GM21526 (cell line): ENCODE results near the gene RAD21L1.
"Not testable (repeated sequence)": the region's sequence is repeated elsewhere in the genome, so short reads cannot be mapped to it uniquely, and the experiment has no call there.

ENCODE experiments used
- ATAC-seq: cut with Tn5 transposase; IDR thresholded peaks from one replicate; pipeline ENCODE4 v1.9.1; 2021; ENCODE audit warnings: moderate library complexity; ENCODE audit not compliant: unreplicated experiment, low FRiP score

Gene RAD21L1

DNA sequence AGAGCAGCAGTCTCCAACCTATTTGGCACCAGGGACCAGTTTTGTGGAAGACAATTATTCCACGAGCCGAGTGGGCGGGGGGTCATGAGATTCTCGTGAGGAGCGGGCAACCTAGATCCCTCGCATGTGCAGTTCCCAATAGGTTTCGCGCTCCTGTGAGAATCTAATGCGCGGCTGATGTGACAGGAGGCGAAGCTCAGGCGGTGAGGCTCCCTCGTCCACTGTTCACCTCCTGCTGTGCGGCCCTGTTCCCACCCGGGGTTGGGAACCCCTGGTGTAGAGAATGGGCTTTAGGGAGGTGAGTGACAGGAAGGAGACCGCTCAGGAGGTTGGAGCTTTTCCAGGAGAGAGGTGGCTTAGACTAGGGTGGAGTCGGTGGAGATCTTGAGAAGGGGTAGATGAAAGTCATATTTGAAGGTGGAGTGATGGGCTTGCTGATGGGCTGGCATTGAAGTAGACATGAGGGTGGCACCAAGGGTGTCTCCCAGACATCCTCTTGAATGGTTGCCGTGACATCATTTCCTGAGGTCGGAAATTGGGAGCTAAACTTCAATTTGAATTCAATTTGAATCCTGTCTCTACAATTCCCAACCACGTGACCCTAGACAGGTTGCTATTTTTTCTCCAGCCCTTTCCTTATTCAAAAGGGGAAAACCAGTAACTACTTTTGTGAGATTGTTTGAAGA is 1.5 kb upstream of the RAD21L1 start:
- ATAC-seq: no peak

- no peak for ATAC-seq
These were observed 521 bp upstream of the RAD21L1 start for GRCh38 chr20:1225263-1225782.

DNA sequence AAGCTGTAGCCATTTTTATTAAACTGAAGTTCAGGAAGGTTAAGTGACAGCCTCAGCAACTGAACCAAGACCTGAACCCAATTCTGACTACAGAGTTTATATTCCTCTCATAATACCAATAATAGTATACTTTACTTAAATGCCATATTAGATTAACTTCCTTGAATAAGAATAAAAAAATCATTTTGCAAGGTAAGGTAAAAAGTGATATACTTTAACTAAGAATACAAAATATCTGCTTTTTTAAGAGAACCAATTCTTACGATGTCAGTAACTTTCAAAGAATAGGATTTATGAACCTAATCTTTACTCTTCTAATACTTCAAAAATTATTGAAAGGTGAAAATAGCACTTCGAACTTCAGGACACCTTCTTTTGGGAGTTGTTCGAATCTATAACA is 3.7 kb downstream of the RAD21L1 start:
- no peak for ATAC-seq

DNA sequence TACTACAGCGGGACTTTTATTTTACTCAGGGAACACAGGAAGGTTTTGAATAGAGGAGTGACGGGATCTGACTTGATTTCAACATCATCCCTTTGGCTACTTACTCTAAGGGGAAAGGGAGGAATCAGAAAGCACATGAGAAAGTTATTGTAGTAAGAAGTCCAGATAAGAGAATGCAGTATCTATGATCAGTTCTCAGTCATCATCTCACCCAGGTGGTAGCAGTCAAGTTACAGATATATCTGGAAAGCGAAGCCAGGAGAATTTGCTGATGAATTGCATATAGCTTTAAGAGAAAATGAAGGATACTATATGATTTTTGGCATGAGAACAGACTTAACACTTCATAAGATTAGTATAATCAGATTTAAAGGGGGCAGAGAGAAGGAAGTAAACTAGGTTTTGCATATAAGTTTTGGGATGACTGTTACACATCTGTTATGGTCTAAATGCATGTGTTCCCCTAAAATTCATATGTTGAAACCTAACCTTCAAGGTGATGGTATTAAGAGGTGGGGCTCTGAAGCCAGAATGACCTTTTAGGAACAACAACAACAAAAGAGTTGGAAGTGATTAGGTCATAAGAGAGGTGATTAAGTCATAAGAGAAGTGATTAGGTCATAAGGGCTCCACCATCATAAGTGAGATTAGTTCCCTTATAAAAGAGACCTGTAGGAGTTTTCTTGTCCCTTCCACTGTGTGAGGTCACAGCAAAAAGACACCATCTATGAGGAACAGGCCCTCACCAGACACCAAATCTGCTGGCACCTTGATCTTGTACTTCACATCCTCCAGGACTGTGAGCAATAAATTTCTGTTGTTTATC is 6.7 kb downstream of the RAD21L1 start:
- no peak for ATAC-seq

DNA sequence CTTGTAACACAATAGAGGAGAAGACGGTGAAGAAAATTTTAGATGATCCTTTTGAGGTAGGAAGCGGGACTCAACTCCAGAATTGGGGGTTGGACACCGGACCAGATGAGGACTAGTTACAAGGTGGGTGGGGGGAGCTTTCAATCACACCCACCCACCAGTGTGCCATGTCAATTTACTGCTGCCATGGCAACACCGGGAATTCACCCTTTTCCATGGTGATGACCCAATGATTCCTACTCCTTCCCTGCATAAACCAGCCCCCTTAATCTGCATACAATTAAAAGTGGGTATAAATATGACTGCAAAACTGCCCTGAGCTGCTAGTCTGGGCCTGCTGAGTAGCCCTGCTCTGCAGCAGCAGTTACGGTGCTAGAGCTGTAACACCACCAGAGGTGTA is 14.7 kb downstream of the RAD21L1 start:
- ATAC-seq: no peak

DNA sequence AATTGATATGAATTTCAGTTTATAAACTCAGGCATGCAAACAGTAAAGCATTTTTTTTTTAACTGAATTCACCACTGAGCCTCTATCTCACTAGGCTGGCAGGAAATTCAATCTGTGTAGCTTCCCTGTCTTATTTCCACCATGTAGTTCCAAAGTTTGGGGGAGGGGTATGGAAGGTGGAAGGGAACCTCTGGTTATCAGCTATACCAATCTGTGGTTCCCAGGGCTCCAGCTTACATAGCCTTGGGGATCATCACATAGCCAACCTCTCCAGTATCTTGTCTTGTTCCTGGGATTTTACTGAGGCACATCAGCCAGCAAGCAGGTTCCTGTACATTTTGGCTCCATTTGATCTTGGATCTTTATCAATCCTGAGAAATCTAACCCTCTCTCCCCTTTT is 15.6 kb downstream of the RAD21L1 start:
- no peak for ATAC-seq

GRCh38 chr20:1242099-1242498 is 16.3 kb downstream of the RAD21L1 start:
- no peak for ATAC-seq

DNA sequence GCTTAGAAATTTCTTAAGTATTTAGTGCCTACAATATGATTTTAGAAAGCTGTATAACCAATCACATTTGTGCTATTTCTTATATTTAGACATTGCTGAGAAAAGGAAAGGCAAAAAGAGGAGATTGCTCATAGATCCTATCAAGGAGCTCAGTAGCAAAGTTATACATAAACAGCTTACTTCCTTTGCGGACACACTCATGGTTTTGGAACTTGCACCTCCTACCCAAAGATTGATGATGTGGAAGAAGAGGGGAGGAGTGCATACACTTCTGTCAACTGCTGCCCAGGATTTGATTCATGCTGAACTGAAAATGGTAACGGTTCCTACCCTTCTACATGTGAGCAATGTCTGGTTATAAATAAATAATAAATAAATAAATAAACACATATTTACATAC is 16.7 kb downstream of the RAD21L1 start:
- no peak for ATAC-seq

- no peak for ATAC-seq
These were observed 19.7 kb downstream of the RAD21L1 start for GRCh38 chr20:1245578-1245977.

GRCh38 chr20:1247689-1248088 is 21.8 kb downstream of the RAD21L1 start:
- ATAC-seq: no peak

- not testable (repeated sequence) for ATAC-seq
These were observed 24.4 kb downstream of the RAD21L1 start for GRCh38 chr20:1250282-1250681.

- no peak for ATAC-seq
These were observed 26.6 kb downstream of the RAD21L1 start for GRCh38 chr20:1252416-1252815.

DNA sequence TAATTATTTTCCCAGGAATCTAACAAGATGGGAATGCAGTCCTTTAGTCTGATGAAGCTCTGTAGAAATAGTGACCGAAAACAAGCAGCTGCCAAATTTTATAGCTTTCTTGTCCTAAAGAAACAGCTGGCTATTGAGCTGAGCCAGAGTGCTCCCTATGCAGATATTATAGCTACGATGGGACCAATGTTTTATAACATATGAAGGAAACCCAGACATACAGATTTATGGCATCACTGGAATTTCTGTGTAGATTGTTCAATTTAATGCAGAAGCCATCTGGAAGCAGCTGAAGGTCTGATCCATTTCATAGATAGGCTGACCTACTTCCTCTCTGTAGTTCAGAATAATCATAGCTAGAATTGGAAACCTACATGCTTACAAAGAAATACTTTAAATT is 28.4 kb downstream of the RAD21L1 start:
- no peak for ATAC-seq

DNA sequence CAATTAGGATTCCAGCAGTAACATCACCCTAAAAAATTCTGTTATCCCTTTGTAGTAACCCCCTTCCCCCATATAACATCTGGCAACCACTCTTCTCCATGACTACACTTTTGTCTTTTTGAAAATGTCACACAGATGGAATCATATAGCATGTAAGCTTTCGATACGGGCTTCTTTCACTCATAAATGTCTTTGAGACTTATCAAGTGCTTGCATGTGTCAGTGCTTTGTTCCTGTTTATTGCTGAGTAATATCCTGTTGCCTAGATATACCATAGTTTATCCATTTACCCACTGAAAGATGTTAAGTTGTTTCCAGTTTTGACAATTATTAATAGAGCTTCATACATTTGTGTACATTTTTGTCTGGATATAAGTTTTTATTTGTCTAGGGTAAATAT is 29.8 kb downstream of the RAD21L1 start:
- no peak for ATAC-seq

DNA sequence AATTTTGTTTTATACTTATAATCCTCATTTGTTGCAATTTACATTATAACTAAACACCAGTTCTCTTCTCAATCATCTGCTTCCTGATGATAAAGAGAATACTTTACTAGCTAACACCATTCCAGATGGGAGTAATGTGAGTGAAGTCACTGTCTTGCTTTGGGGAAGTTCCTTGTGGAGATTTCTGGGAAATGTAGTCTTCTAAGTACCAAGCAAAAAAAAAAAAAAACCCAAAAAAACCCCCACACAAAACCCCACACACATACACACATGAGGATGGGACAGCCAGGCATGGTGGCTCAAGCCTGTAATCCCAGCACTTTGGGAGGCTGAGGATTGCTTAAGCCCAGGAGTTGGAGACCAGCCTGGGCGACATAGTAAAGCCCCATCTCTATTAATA is 38.0 kb downstream of the RAD21L1 start:
- no peak for ATAC-seq

- ATAC-seq: no peak
These were observed 38.9 kb downstream of the RAD21L1 start for GRCh38 chr20:1264727-1265126.

- no peak for ATAC-seq
These were observed 39.5 kb downstream of the RAD21L1 start for GRCh38 chr20:1265226-1265915.

GRCh38 chr20:1265916-1266166 is 40.0 kb downstream of the RAD21L1 start:
- no peak for ATAC-seq

- no peak for ATAC-seq
These were observed 40.5 kb downstream of the RAD21L1 start, which contains the start of gene SNPH for GRCh38 chr20:1266167-1266973. TSS of gene SNPH (plus strand) at chr20:1266294. CDS start at chr20:1296240, 29,946 bp downstream.

DNA sequence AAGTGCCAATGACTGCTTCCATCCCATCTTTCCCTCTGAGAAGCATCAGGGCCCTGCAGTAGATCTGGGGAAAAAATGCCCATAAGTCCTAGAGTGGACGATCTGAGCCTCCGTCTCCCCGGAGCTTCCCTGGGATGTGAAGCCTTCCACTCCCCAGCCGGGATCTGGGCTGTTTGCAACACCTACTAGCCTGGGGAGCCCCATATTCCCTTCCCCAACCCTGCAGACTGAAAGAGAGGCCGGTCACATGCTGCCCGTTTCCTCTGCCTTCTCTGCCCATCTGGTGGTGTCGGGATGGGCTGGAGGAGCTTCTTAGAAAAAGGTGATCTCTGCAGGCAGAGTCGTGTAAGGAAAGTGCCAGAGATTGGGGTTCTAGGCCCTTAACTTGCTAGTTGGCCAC is 41.3 kb downstream of the RAD21L1 start:
- ATAC-seq: no peak
